ENCODE results near the gene IL1R2.

- TF ChIP-seq CTCF (conservative IDR thresholded peaks at IDR 0.05; ENCODE audit: low read length) (no peak), EZH2phosphoT487 (IDR thresholded peaks at IDR 0.05; ENCODE audit: borderline replicate concordance, low read depth, low read length) (no peak)
These were observed 29.5 kb upstream of the IL1R2 start for GRCh38 chr2:101962309-101962708.

Measured in OCI-LY7 (cell line).